MM.1S (cell line): ENCODE measurements around the gene NMRK1.

ENCODE experiments used
- DNase-seq: peaks from one replicate; pipeline ENCODE4 v3.0.0-alpha.2; 2015
- H2AFZ ChIP-seq: fragments of 300-600 bp; sonication (generic); 2 replicates; pipeline ENCODE4 v1.6.0; 2016; ENCODE audit warnings: antibody characterized with exemption, low read length
- H3F3A ChIP-seq: fragments of 300-600 bp; sonication (generic); 2 replicates; pipeline ENCODE4 v1.6.1; 2016; ENCODE audit warnings: mild to moderate bottlenecking, antibody characterized with exemption, low read length, moderate library complexity, mixed read lengths; ENCODE audit not compliant: insufficient read depth
- H3K27ac ChIP-seq: fragments of 300-600 bp; sonication (generic); 2 replicates; pipeline ENCODE4 v1.5.1; 2016; ENCODE audit warnings: mild to moderate bottlenecking, low read length
- H3K27me3 ChIP-seq: fragments of 300-600 bp; sonication (generic); replicated peaks from 2 replicates; pipeline ENCODE4 v1.6.0; 2016; ENCODE audit warnings: low read length; ENCODE audit not compliant: insufficient read depth
- H3K36me3 ChIP-seq: fragments of 300-600 bp; sonication (generic); replicated peaks from 2 replicates; pipeline ENCODE4 v1.6.1; 2016; ENCODE audit warnings: mild to moderate bottlenecking, low read length, mixed read lengths; ENCODE audit not compliant: insufficient read depth
- H3K4me1 ChIP-seq: fragments of 300-600 bp; sonication (generic); 2 replicates; pipeline ENCODE4 v1.6.1; 2016; ENCODE audit warnings: low read length, mixed read lengths
- H3K4me2 ChIP-seq: fragments of 300-600 bp; sonication (generic); 2 replicates; pipeline ENCODE4 v1.6.0; 2016; ENCODE audit warnings: low read depth, low read length
- H3K4me3 ChIP-seq: fragments of 300-600 bp; sonication (generic); 2 replicates; pipeline ENCODE4 v1.5.1; 2016; ENCODE audit warnings: low read length, mixed read lengths
- H3K79me2 ChIP-seq: fragments of 300-600 bp; sonication (generic); 2 replicates; pipeline ENCODE4 v1.6.1; 2016; ENCODE audit warnings: mixed run types, low read length, mixed read lengths
- H3K9ac ChIP-seq: fragments of 300-600 bp; sonication (generic); 2 replicates; pipeline ENCODE4 v1.6.1; 2016; ENCODE audit warnings: low read length, mixed read lengths
- H3K9me2 ChIP-seq: fragments of 300-600 bp; sonication (generic); replicated peaks from 2 replicates; pipeline ENCODE4 v1.6.1; 2016; ENCODE audit warnings: mild to moderate bottlenecking, low read length, mixed read lengths; ENCODE audit not compliant: insufficient read depth
- H3K9me3 ChIP-seq: fragments of 300-600 bp; sonication (generic); replicated peaks from 2 replicates; pipeline ENCODE4 v1.6.1; 2016; ENCODE audit warnings: mild to moderate bottlenecking, low read length, mixed read lengths; ENCODE audit not compliant: insufficient read depth
- H4K20me1 ChIP-seq: fragments of 300-600 bp; sonication (generic); 2 replicates; pipeline ENCODE4 v1.6.1; 2016; ENCODE audit warnings: mild to moderate bottlenecking, low read length, moderate library complexity, mixed read lengths; ENCODE audit not compliant: insufficient read depth
- CTCF ChIP-seq: fragments of 300-600 bp; sonication (generic); IDR thresholded peaks from 2 replicates; pipeline ENCODE4 v1.5.1; 2016; ENCODE audit warnings: antibody characterized with exemption, low read length, mixed read lengths
- EZH2 ChIP-seq: fragments of 300-600 bp; sonication (generic); optimal IDR thresholded peaks from 2 replicates; pipeline ENCODE3; 2017; ENCODE audit warnings: low read depth, mild to moderate bottlenecking, antibody characterized with exemption, low read length, mixed read lengths
- EZH2phosphoT487 ChIP-seq: fragments of 300-600 bp; sonication (generic); IDR thresholded peaks from 2 replicates; pipeline ENCODE4 v1.6.1; 2018; ENCODE audit warnings: antibody characterized with exemption, low read length

Gene NMRK1

GRCh38 chr9:75105841-75106240 is 17.9 kb upstream of the NMRK1 start:
- H3F3A ChIP-seq = no peaks in the 10 kb centered on the region
- H2AFZ ChIP-seq = no peak overlapping the region
- H3K4me1 ChIP-seq = no peaks in the 10 kb centered on the region
- H3K4me3 ChIP-seq = no peak overlapping the region
- no peaks in the 10 kb centered on the region for H3K27me3 ChIP-seq
- no peaks in the 10 kb centered on the region for H4K20me1 ChIP-seq
- DNase-seq = no peak
- no peaks in the 10 kb centered on the region for H3K9me3 ChIP-seq
- H3K9me2 ChIP-seq = no peaks in the 10 kb centered on the region
- TF ChIP-seq EZH2phosphoT487 = no peak
- no peak for TF ChIP-seq EZH2
- TF ChIP-seq CTCF = no peak
- H3K27ac ChIP-seq = no peak overlapping the region
- H3K36me3 ChIP-seq = no peaks in the 10 kb centered on the region
- H3K4me2 ChIP-seq = no peak overlapping the region
- peaks cover 74% of the 10 kb centered on the region for H3K79me2 ChIP-seq
- no peak overlapping the region for H3K9ac ChIP-seq

- H3K79me2 ChIP-seq = peaks cover 74% of the 10 kb centered on the region
- H3F3A ChIP-seq = no peaks in the 10 kb centered on the region
- no peak overlapping the region for H3K4me2 ChIP-seq
- no peaks in the 10 kb centered on the region for H3K27me3 ChIP-seq
- no peaks in the 10 kb centered on the region for H3K4me1 ChIP-seq
- no peak overlapping the region for H3K4me3 ChIP-seq
- TF ChIP-seq EZH2 = no peak
- TF ChIP-seq EZH2phosphoT487 = no peak
- TF ChIP-seq CTCF = no peak
- H4K20me1 ChIP-seq = no peaks in the 10 kb centered on the region
- DNase-seq = no peak
- H2AFZ ChIP-seq = no peak overlapping the region
- H3K9me2 ChIP-seq = no peaks in the 10 kb centered on the region
- H3K36me3 ChIP-seq = no peaks in the 10 kb centered on the region
- H3K9me3 ChIP-seq = no peaks in the 10 kb centered on the region
- H3K27ac ChIP-seq = no peak overlapping the region
- H3K9ac ChIP-seq = no peak overlapping the region
Measured at GRCh38 chr9:75105019-75105540, 17.1 kb upstream of the NMRK1 start.

GRCh38 chr9:75104607-75105006 is 16.7 kb upstream of the NMRK1 start:
- H3K4me1 ChIP-seq = no peaks in the 10 kb centered on the region
- H3K4me3 ChIP-seq = no peak overlapping the region
- no peak for TF ChIP-seq EZH2phosphoT487
- H3K36me3 ChIP-seq = no peaks in the 10 kb centered on the region
- H3K9ac ChIP-seq = no peak overlapping the region
- no peak overlapping the region for H3K27ac ChIP-seq
- H3K27me3 ChIP-seq = no peaks in the 10 kb centered on the region
- no peak for DNase-seq
- no peaks in the 10 kb centered on the region for H4K20me1 ChIP-seq
- H3K9me2 ChIP-seq = no peaks in the 10 kb centered on the region
- H3F3A ChIP-seq = no peaks in the 10 kb centered on the region
- peaks cover 74% of the 10 kb centered on the region for H3K79me2 ChIP-seq
- H2AFZ ChIP-seq = no peak overlapping the region
- no peak overlapping the region for H3K4me2 ChIP-seq
- no peaks in the 10 kb centered on the region for H3K9me3 ChIP-seq

GRCh38 chr9:75102177-75102790 is 14.3 kb upstream of the NMRK1 start:
- H3K9me2 ChIP-seq = no peaks in the 10 kb centered on the region
- H3K79me2 ChIP-seq = peaks cover 80% of the 10 kb centered on the region

More at GRCh38 chr9:75102177-75102790, 14.3 kb upstream of the NMRK1 start:
- no peak overlapping the region for H3K4me2 ChIP-seq
- no peak overlapping the region for H3K9ac ChIP-seq
- H3K9me3 ChIP-seq = no peaks in the 10 kb centered on the region
- H4K20me1 ChIP-seq = no peaks in the 10 kb centered on the region
- no peak overlapping the region for H3K4me3 ChIP-seq
- H3K4me1 ChIP-seq = no peaks in the 10 kb centered on the region
- H3K36me3 ChIP-seq = no peaks in the 10 kb centered on the region
- H3F3A ChIP-seq = no peaks in the 10 kb centered on the region
- H2AFZ ChIP-seq = no peak overlapping the region
- no peak for TF ChIP-seq CTCF
- no peak for TF ChIP-seq EZH2phosphoT487
- no peak for TF ChIP-seq EZH2
- DNase-seq = no peak
- H3K27me3 ChIP-seq = no peaks in the 10 kb centered on the region
- no peak overlapping the region for H3K27ac ChIP-seq
